ENCODE measurements around the gene C3orf38. TPM values are rescaled to one million over a fixed set of nuclear protein-coding genes. Genes with fewer than 3 reads are reported as not detected.

C3orf38 gene
- total RNA-seq: 21.1 and 28.4 TPM in 2 replicates

GRCh38 chr3:88149509-88150362, at the start of gene C3orf38:
Gene C3orf38 (plus strand): TSS chr3:88149959. CDS start chr3:88150053, 94 bp downstream.

Other genes with a start within 250 kb of the C3orf38 start
- gene CGGBP1, start 91.0 kb upstream of the C3orf38 start, total RNA-seq: 52.6 and 68.7 TPM in 2 replicates
- 14.6 and 19.6 TPM in 2 replicates for gene ZNF654, start 90.7 kb upstream of the C3orf38 start, total RNA-seq

Measured in epithelial cell of umbilical artery (primary cell).